HL-60 (cell line): ENCODE results near the gene KRT78.

ENCODE experiments used
- CTCF ChIP-seq: IDR thresholded peaks from one replicate; pipeline ENCODE4 v1.5.1; 2011; ENCODE audit warnings: low read length, control low read depth, inconsistent platforms; ENCODE audit not compliant: insufficient read depth
- POLR2AphosphoS5 ChIP-seq: IDR thresholded peaks from 2 replicates; pipeline ENCODE4 v1.6.1; 2012; ENCODE audit warnings: low read depth
- REST ChIP-seq: IDR thresholded peaks from 2 replicates; pipeline ENCODE4 v1.6.1; 2012; ENCODE audit warnings: low read depth; ENCODE audit not compliant: insufficient replicate concordance

- TF ChIP-seq CTCF (no peak), POLR2AphosphoS5 (no peak), REST (no peak)
Observed at GRCh38 chr12:52848661-52849255, at the start of gene KRT78.
